ENCODE results near the gene TTC16. TPM values are rescaled to one million over a fixed set of nuclear protein-coding genes. Genes with fewer than 3 reads are reported as not detected.

The TTC16 gene
- total RNA-seq, 1 donor from 2014 or later = not detected

GRCh38 chr9:127762111-127762676 lies 46.3 kb downstream of the TTC16 start:
- no peaks in the 10 kb centered on the region for H3K36me3 Mint-ChIP-seq
- peak overlapping the region; percentile 62 for H3K4me3 Mint-ChIP-seq

GRCh38 chr9:127763918-127764384 lies 48.1 kb downstream of the TTC16 start:
- H3K9me3 Mint-ChIP-seq = no peaks in the 10 kb centered on the region
- no peak overlapping the region for H3K9ac ChIP-seq
- peaks cover 20% of the 10 kb centered on the region for H3K27me3 Mint-ChIP-seq (ENCODE audit: insufficient read depth, low read depth)
- H3K4me1 Mint-ChIP-seq = peaks cover 42% of the 10 kb centered on the region
- H3K4me3 Mint-ChIP-seq = no peak overlapping the region
- peaks cover 10% of the 10 kb centered on the region for H3K4me1 ChIP-seq
- no peaks in the 10 kb centered on the region for H3K27me3 ChIP-seq
- no peak overlapping the region for H3K27ac ChIP-seq
- H4K20me1 ChIP-seq (ENCODE audit: low read depth) = no peaks in the 10 kb centered on the region
- no peak overlapping the region for H3K4me2 ChIP-seq
- no peaks in the 10 kb centered on the region for H3F3A ChIP-seq (ENCODE audit: low read depth)
- H3K79me2 ChIP-seq (ENCODE audit: low read depth) = no peaks in the 10 kb centered on the region
- no peaks in the 10 kb centered on the region for H3K36me3 ChIP-seq
- peak overlapping the region; percentile 57 for H2AFZ ChIP-seq (replicated peaks)
- H3K27ac Mint-ChIP-seq = peak overlapping the region; percentile 88
- no peaks in the 10 kb centered on the region for H3K9me3 ChIP-seq (ENCODE audit: low read depth)
- DNase-seq (ENCODE audit: low spot score) = peak; percentile 77
- no peak overlapping the region for H3K4me3 ChIP-seq
- TF ChIP-seq EZH2 (IDR thresholded peaks at IDR 0.05) = no peak
- peak; percentile 60 for TF ChIP-seq CTCF (IDR thresholded peaks at IDR 0.05)
- no peak for TF ChIP-seq EZH2phosphoT487 (IDR thresholded peaks at IDR 0.05)
- no peaks in the 10 kb centered on the region for H3K36me3 Mint-ChIP-seq

More at GRCh38 chr9:127762111-127762676, 46.3 kb downstream of the TTC16 start:
- DNase-seq (ENCODE audit: low spot score) = no peak
- no peaks in the 10 kb centered on the region for H3K9me3 Mint-ChIP-seq
- peaks cover 30% of the 10 kb centered on the region for H3K4me1 Mint-ChIP-seq
- H3F3A ChIP-seq (ENCODE audit: low read depth) = no peaks in the 10 kb centered on the region
- no peak overlapping the region for H3K27ac Mint-ChIP-seq
- H3K36me3 ChIP-seq = no peaks in the 10 kb centered on the region
- H3K9ac ChIP-seq = no peak overlapping the region
- H2AFZ ChIP-seq (replicated peaks) = peak overlapping the region; percentile 50
- no peak for TF ChIP-seq EZH2phosphoT487 (IDR thresholded peaks at IDR 0.05)
- no peaks in the 10 kb centered on the region for H4K20me1 ChIP-seq (ENCODE audit: low read depth)
- H3K9me3 ChIP-seq (ENCODE audit: low read depth) = no peaks in the 10 kb centered on the region
- H3K4me3 ChIP-seq = no peak overlapping the region
- H3K27me3 Mint-ChIP-seq (ENCODE audit: insufficient read depth, low read depth) = peaks cover 21% of the 10 kb centered on the region
- no peaks in the 10 kb centered on the region for H3K79me2 ChIP-seq (ENCODE audit: low read depth)
- no peak overlapping the region for H3K4me2 ChIP-seq
- no peak overlapping the region for H3K27ac ChIP-seq
- peaks cover 10% of the 10 kb centered on the region for H3K4me1 ChIP-seq
- no peaks in the 10 kb centered on the region for H3K27me3 ChIP-seq

GRCh38 chr9:127765418-127765817 lies 49.5 kb downstream of the TTC16 start:
- no peaks in the 10 kb centered on the region for H3K79me2 ChIP-seq (ENCODE audit: low read depth)
- no peak overlapping the region for H2AFZ ChIP-seq (replicated peaks)
- peak overlapping the region; percentile 36 for H3K4me3 Mint-ChIP-seq
- no peak overlapping the region for H3K4me3 ChIP-seq
- H3K4me1 Mint-ChIP-seq = peaks cover 47% of the 10 kb centered on the region
- no peaks in the 10 kb centered on the region for H4K20me1 ChIP-seq (ENCODE audit: low read depth)
- peaks cover 11% of the 10 kb centered on the region for H3K4me1 ChIP-seq
- H3K4me2 ChIP-seq = no peak overlapping the region
- no peak for DNase-seq (ENCODE audit: low spot score)
- no peaks in the 10 kb centered on the region for H3K36me3 Mint-ChIP-seq
- no peak overlapping the region for H3K27ac ChIP-seq
- H3K9ac ChIP-seq = no peak overlapping the region
- no peak for TF ChIP-seq EZH2phosphoT487 (IDR thresholded peaks at IDR 0.05)
- TF ChIP-seq EZH2 (IDR thresholded peaks at IDR 0.05) = no peak
- no peak for TF ChIP-seq CTCF (IDR thresholded peaks at IDR 0.05)
- no peak overlapping the region for H3K27ac Mint-ChIP-seq
- H3K36me3 ChIP-seq = no peaks in the 10 kb centered on the region
- peaks cover 4% of the 10 kb centered on the region for H3K27me3 ChIP-seq
- H3F3A ChIP-seq (ENCODE audit: low read depth) = peaks cover 4% of the 10 kb centered on the region
- no peaks in the 10 kb centered on the region for H3K9me3 Mint-ChIP-seq
- no peaks in the 10 kb centered on the region for H3K9me3 ChIP-seq (ENCODE audit: low read depth)
- H3K27me3 Mint-ChIP-seq (ENCODE audit: insufficient read depth, low read depth) = peaks cover 18% of the 10 kb centered on the region

- Mint-ChIP-seq H3K4me1 (peaks cover 50% of the 10 kb centered on the region), H3K36me3 (no peaks in the 10 kb centered on the region), H3K27ac (peak overlapping the region; percentile 78), H3K9me3 (no peaks in the 10 kb centered on the region), H3K4me3 (no peak overlapping the region), H3K27me3 (ENCODE audit: insufficient read depth, low read depth) (peaks cover 20% of the 10 kb centered on the region)
- Histone ChIP-seq H3K4me3 (no peak overlapping the region), H4K20me1 (ENCODE audit: low read depth) (no peaks in the 10 kb centered on the region), H3K9ac (no peak overlapping the region), H3F3A (ENCODE audit: low read depth) (peaks cover 12% of the 10 kb centered on the region), H3K36me3 (no peaks in the 10 kb centered on the region), H3K27me3 (peaks cover 8% of the 10 kb centered on the region), H3K9me3 (ENCODE audit: low read depth) (no peaks in the 10 kb centered on the region), H3K4me2 (no peak overlapping the region), H2AFZ (replicated peaks) (no peak overlapping the region), H3K4me1 (peaks cover 4% of the 10 kb centered on the region), H3K79me2 (ENCODE audit: low read depth) (no peaks in the 10 kb centered on the region), H3K27ac (no peak overlapping the region)
- TF ChIP-seq EZH2 (IDR thresholded peaks at IDR 0.05) = no peak
- no peak for TF ChIP-seq EZH2phosphoT487 (IDR thresholded peaks at IDR 0.05)
- no peak for TF ChIP-seq CTCF (IDR thresholded peaks at IDR 0.05)
- DNase-seq (ENCODE audit: low spot score) = no peak
Observed at GRCh38 chr9:127767410-127767809, 51.5 kb downstream of the TTC16 start.
